IPS-20b (cell line): ENCODE measurements around the gene CHID1.
A peak's percentile ranks its signal among the peaks of the same experiment; 100 is the strongest.

Experiments
- H3K27ac ChIP-seq: one replicate; pipeline ENCODE4 v1.5.1; 2013; ENCODE audit warnings: low read length
- H3K27me3 ChIP-seq: 2 replicates; pipeline ENCODE4 v1.6.1; 2013; ENCODE audit warnings: mild to moderate bottlenecking, low read length, inconsistent platforms; ENCODE audit not compliant: insufficient read depth
- H3K36me3 ChIP-seq: 2 replicates; pipeline ENCODE4 v1.6.1; 2013; ENCODE audit warnings: low read depth, mild to moderate bottlenecking, inconsistent platforms, low read length, moderate library complexity; ENCODE audit not compliant: insufficient read depth
- H3K4me1 ChIP-seq: 2 replicates; pipeline ENCODE4 v1.6.1; 2013; ENCODE audit warnings: mild to moderate bottlenecking, control low read depth, inconsistent platforms, low read length, moderate library complexity; ENCODE audit not compliant: insufficient read depth
- H3K4me3 ChIP-seq: 2 replicates; pipeline ENCODE4 v1.5.1; 2013; ENCODE audit warnings: mild to moderate bottlenecking, low read length, inconsistent platforms
- H3K9ac ChIP-seq: 2 replicates; pipeline ENCODE4 v1.6.1; 2013; ENCODE audit warnings: low read depth, mild to moderate bottlenecking, inconsistent platforms, low read length, moderate library complexity
- H3K9me3 ChIP-seq: 2 replicates; pipeline ENCODE4 v1.6.1; 2013; ENCODE audit warnings: mild to moderate bottlenecking, low read depth, low read length, inconsistent platforms; ENCODE audit not compliant: insufficient read depth

Gene CHID1

DNA sequence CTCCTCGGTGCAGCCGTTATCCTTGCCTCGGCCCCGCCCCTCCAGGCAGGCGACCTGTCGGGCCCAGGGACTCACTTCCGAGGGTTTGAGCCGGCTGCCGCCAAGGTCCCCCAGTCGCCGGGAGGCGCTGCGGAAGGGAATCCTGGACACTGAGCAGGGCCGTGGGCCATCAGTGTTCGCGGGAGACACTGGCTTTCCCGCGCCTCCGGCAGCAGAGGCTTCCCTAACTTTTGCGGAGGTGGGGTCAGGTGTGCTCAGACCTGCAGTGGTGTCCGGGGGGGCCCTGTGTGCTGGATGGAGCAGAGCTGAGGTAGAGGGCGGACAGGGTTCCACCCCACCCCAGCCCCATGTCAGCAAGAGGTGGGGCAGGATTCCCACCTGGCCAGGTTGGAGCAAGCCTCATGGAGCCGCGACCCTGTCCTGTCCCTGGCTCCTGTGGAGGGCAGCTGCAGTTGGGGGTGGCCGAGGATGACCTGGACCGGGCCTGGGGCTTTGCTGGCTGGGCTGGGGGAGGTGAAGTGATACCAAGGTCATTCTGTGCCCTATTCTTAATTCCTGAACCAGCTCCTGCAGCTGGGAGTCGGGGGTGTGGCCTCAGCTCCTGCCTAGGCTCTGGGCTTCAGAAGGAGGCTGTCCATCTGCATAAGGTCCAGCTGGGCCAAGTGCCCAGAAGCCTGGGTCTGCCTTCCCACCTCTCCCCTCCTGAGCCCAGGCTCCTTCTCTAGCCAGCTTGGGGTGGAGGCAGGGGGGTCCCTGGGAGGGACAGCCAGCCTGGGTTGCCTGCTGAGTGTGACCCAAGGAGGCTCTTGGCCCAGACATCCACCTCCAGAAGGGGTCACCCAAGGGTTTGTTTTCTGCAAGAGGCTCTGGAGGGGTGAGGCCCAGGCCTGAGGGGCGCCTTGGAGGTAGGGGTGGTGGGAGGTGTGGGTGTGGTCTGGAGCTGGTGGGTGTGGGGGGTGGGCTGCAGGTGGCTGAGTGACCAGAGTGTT, 59.5 kb downstream of the CHID1 start:
- Histone ChIP-seq H3K36me3 (no peaks in the 10 kb centered on the region), H3K27me3 (peaks cover 22% of the 10 kb centered on the region), H3K4me1 (peaks cover 14% of the 10 kb centered on the region), H3K27ac (no peak overlapping the region), H3K9me3 (no peaks in the 10 kb centered on the region), H3K9ac (peak overlapping the region; percentile 48; the same call in 1 of the 2 replicates), H3K4me3 (peak overlapping the region; percentile 71)

DNA sequence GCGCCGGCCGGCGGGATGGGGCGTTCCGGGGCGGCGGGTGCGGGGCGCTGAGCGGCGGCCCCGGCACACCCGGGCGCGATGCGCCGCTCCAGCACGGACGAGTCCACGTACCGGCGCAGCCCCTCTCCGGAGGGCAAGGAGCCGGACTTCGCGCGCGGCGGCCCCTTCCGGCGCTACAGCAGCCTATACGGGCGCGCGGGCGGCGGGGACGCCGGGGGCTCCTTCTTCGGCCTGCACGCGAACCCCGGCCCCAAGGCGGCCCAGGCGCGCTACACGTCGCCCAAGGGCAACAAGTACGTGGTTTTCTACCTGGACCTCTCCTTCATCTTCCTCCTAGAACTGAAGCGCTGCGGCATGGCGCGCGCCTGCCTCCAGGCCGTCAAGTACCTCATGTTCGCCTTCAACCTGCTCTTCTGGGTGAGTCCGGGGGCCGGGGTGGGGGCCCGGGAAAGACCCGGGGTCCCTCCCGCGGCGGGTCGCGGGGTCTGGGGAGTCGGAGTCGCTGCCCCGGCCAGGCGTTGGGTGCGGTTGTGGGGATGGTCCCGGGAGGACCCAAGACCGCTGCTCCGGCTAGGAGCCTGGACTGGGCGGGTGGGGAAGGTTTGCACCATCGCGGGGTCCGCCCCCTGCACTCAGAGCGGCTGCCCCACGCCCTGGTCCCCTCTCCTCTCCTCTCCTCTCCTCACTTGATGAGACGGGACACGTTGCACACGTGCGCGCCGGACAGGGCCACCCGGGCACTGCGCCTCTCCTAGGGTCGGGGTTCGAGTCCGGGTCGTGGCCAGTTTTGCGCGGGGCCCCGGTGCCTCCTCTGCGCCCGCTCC, 60.4 kb downstream of the CHID1 start:
- Histone ChIP-seq H3K27me3 (peaks cover 22% of the 10 kb centered on the region), H3K36me3 (no peaks in the 10 kb centered on the region), H3K4me1 (peaks cover 21% of the 10 kb centered on the region), H3K9me3 (no peaks in the 10 kb centered on the region), H3K9ac (peak overlapping the region; percentile 58; the same call in 1 of the 2 replicates), H3K27ac (no peak overlapping the region), H3K4me3 (peak overlapping the region; percentile 71)

DNA sequence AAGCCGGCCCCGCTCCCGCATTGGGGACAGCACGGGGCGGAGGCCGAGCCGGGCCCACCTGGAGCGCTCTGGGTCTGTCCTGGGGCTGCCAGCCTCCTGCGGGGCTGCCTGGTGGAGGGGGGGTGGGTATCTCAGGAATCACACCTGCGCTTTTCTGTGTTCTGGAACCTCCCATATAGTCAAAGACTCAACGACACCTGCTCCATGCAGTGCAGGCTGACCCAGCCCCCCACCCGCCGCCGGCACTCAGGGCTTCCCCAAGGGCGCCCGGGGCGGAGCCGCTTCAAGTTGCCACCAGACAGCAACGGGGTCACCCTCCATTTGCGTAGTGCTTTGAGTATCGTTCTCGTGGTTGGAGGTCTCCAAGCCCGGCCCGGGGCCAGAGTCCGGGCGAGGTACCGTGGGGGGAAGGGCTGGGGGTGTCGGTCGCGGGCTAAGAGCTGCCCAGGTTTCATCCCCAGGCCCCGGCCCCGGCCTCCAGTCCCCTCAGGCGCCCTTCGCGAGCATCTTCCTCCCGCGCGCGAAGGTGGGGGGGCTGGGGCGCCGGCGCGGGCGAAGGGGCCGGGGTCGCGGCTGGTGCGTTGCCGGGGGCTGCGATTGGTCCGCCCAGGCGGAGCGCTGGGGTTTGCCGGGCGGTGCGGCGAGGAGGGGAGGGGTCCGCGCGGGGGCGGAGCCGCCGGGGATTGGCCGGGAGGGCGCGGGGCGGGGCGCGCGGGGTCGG, 61.3 kb downstream of the CHID1 start:
- H3K9me3 ChIP-seq, result no peaks in the 10 kb centered on the region

DNA sequence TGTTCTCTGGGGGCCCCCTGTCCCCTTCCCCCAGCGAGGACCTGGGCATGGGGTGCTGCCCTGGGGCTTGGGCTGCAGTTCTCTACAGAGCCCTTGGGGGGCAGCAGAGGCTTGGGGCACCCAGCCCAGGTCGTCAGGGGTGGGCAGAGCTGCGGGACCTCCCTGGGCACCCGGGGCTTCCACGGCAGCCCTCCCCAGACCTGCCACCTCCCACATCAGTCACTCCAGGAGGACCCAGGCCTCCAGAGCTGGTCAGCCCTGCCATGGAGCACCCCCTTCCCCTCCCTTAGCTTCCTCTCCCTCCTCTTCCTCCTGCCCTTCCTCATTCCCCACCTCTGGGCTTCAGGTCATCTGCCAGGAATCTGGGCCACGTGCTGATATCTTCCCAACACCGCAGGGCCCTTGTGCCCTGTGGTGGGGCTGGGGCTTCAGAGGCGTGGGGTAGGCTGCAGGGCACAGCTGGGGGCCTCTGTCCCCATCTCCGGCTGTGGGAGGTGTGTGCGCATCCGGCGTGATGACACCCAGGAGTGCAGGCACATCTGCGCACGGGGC, 62.2 kb downstream of the CHID1 start:
- Histone ChIP-seq H3K9ac (no peak overlapping the region), H3K9me3 (no peaks in the 10 kb centered on the region), H3K27me3 (peaks cover 22% of the 10 kb centered on the region), H3K27ac (no peak overlapping the region), H3K36me3 (no peaks in the 10 kb centered on the region), H3K4me3 (peak overlapping the region; percentile 64; the same call in 1 of the 2 replicates), H3K4me1 (peaks cover 22% of the 10 kb centered on the region)

More for the DNA sequence above, 61.3 kb downstream of the CHID1 start:
- H3K4me1 ChIP-seq, result peaks cover 22% of the 10 kb centered on the region
- H3K9ac ChIP-seq, result no peak overlapping the region
- peak overlapping the region; percentile 64; the same call in 1 of the 2 replicates for H3K4me3 ChIP-seq
- H3K27me3 ChIP-seq, result peaks cover 22% of the 10 kb centered on the region
- H3K27ac ChIP-seq, result no peak overlapping the region
- no peaks in the 10 kb centered on the region for H3K36me3 ChIP-seq

DNA sequence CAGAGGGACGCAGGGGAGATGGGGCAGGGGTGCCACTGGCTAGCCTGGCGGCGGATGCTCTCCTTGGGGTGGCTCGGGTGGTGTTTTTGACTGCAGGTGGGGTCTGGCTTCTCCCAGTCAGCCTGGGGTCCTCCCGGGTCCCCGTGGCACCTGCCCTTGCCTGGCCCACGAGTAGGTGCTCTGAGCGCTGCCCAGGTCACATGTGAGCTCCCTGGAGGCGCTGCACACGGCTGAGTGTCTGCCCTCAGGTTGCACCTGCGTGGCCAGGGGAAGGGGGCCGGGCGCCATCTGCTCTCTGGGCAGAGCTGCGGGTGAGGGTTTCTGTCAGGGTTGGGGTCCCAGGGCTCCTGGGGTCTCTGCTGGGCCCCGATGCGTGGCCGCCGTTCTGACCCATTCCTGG, 62.7 kb downstream of the CHID1 start:
- Histone ChIP-seq H3K4me1 (peaks cover 22% of the 10 kb centered on the region), H3K27me3 (peaks cover 22% of the 10 kb centered on the region), H3K36me3 (no peaks in the 10 kb centered on the region), H3K27ac (no peak overlapping the region), H3K4me3 (no peak overlapping the region), H3K9me3 (no peaks in the 10 kb centered on the region), H3K9ac (no peak overlapping the region)

DNA sequence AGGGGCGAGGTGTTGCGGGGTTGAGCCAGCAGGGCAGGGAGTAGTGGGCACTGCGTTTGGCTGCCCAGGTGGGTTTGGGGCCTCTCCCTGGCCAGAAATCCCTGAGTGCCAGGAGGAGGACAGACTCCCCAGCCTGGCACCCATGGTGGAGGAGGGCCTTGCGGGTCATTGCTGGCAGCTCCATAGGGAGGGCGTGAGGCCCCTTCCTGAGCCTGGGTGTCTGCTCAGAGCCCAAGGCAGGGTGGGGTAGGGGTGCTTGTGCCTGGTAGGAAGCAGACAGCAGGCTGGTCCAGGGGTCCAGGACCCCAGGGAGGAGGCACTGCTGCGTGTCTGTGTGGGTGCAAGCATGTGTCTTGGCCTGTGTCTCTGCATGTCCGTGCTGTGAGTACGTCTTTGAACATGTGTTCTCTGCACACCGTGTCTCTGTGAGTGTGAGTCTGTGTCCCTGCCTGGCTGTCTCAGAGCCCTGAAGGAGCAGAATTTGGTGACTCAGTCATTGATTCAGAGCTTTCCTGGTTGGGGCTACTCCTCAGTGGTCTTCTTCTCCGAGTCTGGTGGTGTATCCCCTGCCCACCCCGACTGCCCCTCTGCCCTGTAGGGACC, 64.0 kb downstream of the CHID1 start:
- Histone ChIP-seq H3K27me3 (peaks cover 22% of the 10 kb centered on the region), H3K4me3 (no peak overlapping the region), H3K9me3 (no peaks in the 10 kb centered on the region), H3K9ac (no peak overlapping the region), H3K27ac (no peak overlapping the region), H3K4me1 (peaks cover 20% of the 10 kb centered on the region), H3K36me3 (no peaks in the 10 kb centered on the region)

DNA sequence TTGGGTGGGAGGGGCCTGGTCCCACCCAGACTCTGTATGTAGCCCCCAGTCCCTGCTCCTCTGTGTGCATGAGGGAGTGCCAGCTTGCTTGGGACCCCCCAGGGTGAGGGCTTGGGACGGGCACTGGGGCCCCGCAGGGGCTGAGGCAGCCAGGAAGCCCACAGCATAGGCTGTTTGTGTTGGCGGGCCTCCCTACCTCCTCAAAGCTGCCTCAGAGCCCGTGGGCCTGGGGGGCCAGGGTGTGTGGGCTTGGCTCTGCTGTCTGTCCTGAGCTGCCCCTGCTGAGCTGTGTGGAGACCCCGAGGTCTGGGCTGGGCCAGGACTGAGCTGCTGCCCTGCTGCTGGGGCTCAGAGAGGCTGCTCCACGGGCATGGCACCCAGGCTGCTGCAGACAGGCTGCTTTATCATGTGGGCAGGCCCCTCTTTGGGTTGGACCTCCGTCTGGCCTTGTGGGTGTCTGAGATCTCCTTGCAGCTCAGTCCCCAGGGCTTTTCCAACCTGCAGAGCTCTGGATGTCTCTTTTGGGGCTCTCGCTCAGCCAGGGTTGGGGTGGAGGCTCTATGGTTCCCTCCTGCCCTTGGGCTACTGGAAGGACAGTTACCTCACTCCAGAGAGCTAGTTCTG, 64.6 kb downstream of the CHID1 start:
- Histone ChIP-seq H3K27me3 (peaks cover 19% of the 10 kb centered on the region), H3K9ac (no peak overlapping the region), H3K4me1 (peaks cover 17% of the 10 kb centered on the region), H3K9me3 (no peaks in the 10 kb centered on the region), H3K27ac (no peak overlapping the region), H3K4me3 (no peak overlapping the region), H3K36me3 (no peaks in the 10 kb centered on the region)

DNA sequence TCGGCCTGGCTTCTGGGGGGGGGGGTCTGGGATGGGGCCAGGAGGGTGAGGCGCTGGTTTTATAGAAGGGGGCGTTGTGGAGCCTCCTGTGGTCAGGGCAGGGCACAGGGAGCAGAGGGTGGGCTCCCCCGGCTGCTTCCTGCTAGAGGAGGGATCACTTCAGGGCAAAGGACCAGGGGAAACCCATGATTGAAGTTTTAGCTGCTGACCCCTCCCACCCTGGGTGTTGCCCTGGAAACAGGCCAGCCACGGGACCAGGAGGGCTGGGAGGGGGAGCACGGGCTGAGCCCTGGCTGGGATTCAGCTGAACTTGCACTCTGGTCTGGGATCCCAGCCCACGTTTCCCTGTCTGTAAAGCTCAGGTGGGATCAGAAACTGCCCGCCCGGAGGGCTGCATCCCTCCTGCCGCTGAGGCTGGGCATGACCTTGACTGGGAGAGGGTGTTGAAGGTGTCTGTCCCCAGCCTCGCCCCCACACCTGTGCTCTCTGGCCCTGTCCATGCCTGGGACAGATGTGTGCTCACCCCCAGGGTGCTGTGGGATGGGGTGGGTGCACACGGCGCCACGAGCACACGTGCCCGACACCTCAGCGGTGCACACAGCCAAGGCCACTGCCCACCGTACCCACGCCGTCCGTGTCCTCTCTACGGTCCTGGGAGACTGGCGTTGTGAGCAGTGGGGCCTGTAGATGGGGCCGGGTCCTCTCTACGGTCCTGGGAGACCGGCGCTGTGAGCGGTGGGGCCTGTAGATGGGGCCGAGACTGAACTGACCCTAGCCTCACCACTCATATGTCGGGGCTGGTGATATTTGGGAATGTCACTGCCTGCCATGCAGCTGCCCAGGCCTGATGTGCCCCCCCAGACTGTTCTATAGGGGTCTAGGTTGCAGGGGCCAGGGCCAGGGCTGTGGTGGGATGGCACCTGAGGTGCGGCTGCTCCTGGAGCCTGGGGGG, 65.6 kb downstream of the CHID1 start:
- Histone ChIP-seq H3K4me3 (peak overlapping the region; percentile 96), H3K4me1 (peaks cover 19% of the 10 kb centered on the region; the same call in 1 of the 2 replicates), H3K27ac (no peak overlapping the region)

DNA sequence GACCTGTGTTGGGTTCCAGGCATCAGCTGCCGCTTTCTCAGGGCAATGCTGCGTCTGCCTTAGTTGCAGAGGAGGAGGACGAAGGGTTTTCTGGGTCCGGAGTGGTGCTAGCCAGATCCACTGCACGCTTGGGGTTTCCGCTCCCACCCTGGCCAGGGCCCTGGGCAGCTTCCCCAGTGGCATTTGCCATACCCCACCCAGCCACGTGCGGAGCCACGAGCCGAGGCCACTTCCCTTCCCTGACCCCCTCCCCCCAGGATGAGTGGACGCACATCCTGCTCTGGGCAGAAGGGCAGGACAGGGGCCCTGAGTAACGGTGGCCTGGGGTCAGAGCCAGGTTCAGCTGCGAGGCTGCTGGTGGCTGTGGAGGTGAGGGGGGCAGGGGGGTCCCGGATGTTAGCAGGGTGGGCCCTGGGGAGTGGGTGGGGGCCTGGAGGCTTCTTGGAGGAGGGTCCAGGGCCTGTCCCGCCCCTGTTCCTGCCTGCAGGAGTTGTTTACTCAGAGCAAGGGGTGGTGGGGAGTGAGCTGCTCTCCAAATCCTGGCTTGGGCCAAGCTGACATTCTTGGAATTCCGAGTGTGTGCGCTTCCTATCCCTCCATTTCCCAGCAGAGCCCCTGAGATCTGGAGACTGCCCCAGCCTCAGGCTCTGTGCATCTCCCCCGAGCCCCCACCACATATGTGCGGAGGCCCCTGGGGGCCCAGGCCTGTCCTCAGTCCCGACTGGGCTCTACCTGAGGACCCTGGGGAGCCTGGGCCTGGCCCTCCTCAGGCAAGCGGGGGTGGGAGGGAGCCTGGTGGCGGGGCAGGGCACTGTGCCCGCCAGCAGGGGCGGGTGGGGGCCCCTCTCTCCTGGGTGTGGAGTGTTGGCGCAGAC, 66.6 kb downstream of the CHID1 start:
- peak overlapping the region; percentile 85 for H3K27ac ChIP-seq
- H3K9ac ChIP-seq, result peak overlapping the region; percentile 77; the same call in 1 of the 2 replicates
- peaks cover 9% of the 10 kb centered on the region for H3K27me3 ChIP-seq
- peaks cover 20% of the 10 kb centered on the region; the same call in 1 of the 2 replicates for H3K4me1 ChIP-seq
- peak overlapping the region; percentile 96 for H3K4me3 ChIP-seq
- H3K36me3 ChIP-seq, result peaks cover 19% of the 10 kb centered on the region
- H3K9me3 ChIP-seq, result no peaks in the 10 kb centered on the region

More for the DNA sequence above, 65.6 kb downstream of the CHID1 start:
- no peaks in the 10 kb centered on the region for H3K9me3 ChIP-seq
- peaks cover 9% of the 10 kb centered on the region for H3K27me3 ChIP-seq
- peak overlapping the region; percentile 77; the same call in 1 of the 2 replicates for H3K9ac ChIP-seq
- H3K36me3 ChIP-seq, result peaks cover 10% of the 10 kb centered on the region
